ENCODE results near the gene MARCHF10.
"Not testable (repeated sequence)": the region's sequence is repeated elsewhere in the genome, so short reads cannot be mapped to it uniquely, and the experiment has no call there.

MARCHF10 gene, protein sequence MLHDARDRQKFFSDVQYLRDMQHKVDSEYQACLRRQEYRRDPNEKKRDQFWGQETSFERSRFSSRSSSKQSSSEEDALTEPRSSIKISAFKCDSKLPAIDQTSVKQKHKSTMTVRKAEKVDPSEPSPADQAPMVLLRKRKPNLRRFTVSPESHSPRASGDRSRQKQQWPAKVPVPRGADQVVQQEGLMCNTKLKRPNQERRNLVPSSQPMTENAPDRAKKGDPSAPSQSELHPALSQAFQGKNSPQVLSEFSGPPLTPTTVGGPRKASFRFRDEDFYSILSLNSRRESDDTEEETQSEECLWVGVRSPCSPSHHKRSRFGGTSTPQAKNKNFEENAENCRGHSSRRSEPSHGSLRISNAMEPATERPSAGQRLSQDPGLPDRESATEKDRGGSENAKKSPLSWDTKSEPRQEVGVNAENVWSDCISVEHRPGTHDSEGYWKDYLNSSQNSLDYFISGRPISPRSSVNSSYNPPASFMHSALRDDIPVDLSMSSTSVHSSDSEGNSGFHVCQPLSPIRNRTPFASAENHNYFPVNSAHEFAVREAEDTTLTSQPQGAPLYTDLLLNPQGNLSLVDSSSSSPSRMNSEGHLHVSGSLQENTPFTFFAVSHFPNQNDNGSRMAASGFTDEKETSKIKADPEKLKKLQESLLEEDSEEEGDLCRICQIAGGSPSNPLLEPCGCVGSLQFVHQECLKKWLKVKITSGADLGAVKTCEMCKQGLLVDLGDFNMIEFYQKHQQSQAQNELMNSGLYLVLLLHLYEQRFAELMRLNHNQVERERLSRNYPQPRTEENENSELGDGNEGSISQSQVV

DNA sequence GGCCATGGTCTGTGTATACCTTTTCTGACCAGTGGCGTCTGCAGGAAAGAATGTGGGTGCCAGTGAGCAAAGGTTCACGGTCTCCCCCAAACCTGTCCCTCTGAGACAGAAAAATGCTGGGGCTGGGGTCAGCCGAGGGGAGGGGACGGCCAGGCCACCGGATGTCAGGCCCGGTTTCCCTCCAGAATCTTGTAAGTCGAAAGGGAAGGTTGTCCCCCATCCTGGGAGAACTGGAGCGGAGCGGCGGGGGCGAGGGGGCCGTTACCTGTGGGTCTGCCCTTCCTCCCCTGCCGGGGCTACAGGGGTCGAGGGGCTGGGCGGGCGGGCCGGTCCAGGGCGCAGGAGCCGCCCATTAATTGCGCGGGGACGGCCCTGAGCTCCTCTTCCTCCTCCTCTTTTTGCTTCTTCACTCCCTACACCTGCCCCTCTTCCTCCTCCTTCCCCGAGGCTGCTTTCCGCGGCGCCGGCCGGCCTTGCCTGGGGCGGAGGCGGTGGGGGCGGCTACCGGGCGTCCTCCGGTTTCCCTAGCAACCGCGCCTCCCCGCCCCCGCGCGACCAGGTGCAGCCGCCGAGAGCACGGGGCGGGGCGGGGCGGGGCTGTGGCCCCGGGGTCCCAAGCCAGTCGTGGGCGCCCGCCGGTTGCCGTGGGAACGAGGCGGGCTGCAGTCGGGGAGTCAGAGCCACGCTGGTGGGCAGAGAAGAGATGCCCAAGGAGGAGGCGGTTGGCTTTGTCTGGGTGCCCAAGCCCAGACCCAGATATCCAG is at the start of gene MARCHF10:
Gene MARCHF10 (minus strand): TSS at position 503 of the 764 bp plus-strand sequence. CDS start 6,579 bp downstream, outside the sequence.
- DNase-seq = peak; percentile 55 to 85

DNA sequence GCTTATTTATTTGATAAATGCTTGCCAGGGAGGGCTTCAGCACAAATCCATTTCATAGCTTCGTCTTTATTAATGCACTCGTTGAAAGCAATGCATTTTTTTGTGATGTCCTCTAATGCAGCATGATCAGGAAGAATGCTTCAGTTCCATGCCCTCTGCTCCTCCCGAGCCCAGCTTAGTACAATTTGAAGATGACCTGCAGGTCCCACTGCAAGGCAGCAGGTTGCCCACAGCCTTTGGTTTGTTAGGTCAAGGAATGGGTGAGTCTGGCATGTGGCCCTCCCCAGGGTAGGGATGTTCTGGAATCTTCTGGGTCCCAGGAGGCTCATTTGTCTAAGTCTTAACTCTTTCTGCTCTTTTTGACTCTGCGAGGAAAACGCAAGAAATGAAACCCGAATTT is 49.4 kb upstream of the MARCHF10 start:
- no peak for DNase-seq

GRCh38 chr17:62856594-62856993 is 48.5 kb upstream of the MARCHF10 start:
- no peak for DNase-seq

DNA sequence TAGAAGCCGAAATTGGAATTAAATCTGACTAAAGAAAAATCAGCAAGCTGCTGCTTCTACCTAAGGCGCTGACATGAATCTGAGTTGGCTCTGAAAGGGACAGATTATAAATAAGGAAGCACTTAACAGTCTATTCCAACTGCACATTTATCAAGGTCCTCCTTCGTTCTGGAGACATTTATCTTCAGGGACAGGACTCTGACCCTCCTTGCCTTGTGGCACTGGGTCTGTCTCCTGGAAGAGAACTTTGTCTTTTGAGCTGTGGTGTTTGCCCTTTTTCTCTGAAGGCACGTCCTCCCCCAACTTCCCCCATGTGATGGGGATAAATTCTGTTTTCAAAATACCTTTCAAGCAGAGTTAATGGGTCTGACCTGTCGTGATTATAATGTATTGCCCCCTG is 47.0 kb upstream of the MARCHF10 start:
- DNase-seq = no peak

DNA sequence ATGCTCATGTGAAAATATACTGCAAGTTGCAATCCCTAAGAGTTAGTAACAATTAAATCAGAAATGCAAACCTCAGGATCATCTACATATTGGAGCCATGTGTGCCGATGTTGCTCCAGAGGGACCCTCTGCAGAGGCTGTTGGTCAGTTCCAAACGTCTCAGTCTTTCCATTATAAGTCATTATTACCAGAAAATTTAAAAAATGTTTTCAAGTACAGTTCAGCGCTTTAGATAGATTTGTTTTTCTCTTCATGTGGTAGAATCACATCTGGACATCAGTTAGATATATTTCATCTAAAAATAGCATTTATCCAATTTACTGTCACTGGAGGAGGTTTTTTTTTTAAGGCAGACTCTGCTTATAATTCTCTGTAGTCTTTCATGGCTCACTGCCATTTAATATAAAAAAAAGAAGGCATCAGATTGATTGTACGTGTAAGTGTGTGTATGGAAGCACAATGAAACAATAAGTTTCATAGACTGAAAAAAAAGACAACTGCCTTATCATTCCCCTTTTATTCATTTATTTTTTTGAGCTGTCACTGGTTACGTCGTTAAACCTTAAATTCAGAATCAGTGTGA is 46.1 kb upstream of the MARCHF10 start:
- no peak for DNase-seq

DNA sequence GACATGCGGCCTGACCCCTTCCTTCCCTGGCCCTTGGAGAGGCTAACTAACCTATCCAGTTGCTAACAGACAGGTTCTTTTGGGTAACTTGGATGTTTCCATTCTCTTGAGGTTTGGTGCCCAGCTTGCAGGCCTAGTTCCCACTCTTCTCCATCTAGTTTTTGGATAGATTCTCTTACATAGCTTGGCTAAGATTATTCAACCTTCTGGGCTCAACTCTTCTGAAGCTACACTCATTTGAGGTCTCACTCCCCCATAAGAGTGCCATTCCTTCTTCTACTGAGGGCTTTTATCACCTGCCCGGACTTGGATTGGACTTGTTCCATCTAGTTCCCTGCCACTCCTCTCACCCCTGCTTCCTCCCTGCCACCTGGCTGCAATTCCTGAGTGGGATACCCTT is 44.1 kb upstream of the MARCHF10 start:
- DNase-seq = no peak

DNA sequence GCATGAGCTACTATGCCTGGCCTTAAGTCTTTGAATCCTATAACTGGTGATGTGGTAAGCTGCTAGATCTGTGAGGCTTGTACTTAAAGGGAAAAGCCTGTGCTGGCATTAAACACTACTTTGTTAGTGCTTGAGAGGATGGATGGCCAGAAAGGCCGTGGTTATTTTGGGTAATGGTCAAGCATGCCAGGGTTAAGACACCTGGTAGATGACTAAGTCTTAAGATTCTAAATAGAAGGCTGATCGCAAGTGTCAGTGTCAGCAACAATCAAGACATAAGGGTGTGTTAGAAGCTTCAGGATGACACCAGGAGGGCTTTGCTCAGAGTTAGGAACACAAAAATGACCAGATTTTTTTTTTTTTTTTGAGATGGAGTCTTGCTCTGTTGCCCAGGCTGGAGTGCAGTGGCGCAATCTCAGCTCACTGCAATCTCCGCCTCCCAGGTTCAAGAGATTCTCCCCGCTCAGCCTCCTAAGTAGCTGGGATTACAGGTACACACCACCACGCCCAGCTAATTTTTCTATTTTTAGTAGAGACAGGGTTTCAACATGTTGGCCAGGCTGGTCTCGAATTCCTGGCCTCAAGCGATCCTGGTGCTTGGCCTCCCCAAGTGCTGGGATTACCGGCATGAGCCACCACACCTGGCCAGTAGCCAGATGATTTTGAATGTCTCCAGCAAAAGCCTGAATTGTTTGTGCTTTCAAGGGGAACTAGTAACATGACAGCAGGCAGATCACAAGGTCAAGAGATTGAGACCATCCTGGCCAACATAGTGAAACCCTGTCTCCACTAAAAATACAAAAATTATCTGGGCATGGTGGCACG is 41.7 kb upstream of the MARCHF10 start:
- not testable (repeated sequence) for DNase-seq

DNA sequence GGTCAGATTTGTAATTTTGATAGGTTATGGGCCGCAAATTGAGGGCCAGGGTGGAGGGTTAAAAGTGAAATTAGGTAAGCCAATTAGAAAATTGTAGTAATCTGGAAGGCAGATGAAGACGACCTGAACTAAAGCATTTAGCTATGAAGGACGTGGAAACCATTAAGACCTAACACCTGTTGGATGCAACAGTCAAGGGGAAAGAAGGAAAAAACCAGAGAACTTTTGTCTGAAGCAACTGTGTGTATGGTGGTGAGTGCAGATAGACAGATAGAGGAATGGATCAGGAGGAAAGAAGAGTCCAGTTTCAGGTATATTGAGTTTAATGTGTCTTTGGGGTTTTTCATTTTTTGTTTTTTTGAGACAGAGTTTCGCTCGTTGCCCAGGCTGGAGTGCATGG is 40.2 kb upstream of the MARCHF10 start:
- no peak for DNase-seq

- DNase-seq = no peak
Measured at GRCh38 chr17:62847426-62847825, 39.3 kb upstream of the MARCHF10 start.

DNA sequence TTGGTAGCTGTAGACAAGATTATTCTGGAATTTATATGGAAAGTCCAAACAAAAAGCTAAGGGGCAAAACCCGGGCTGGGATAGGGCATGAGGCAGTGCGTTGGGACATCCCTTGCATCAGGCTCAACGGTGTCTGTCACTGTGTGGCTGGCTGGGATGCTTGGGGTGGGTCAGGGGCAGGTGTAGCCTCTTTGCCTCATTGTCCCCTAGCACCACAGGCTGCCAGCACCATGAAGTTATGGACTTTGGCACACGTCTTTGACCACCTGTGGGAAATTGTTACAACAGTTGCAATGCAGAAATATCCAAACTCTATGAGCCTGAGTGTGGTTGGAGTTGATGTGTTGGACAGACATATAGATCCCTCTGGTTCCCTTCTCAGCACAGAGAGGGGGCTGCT is 32.8 kb upstream of the MARCHF10 start:
- no peak for DNase-seq

- DNase-seq = not testable (repeated sequence)
Measured at GRCh38 chr17:62833816-62834215, 25.7 kb upstream of the MARCHF10 start.

GRCh38 chr17:62832405-62832804 is 24.3 kb upstream of the MARCHF10 start:
- DNase-seq = no peak

GRCh38 chr17:62831066-62831465 is 23.0 kb upstream of the MARCHF10 start:
- not testable (repeated sequence) for DNase-seq

GRCh38 chr17:62827746-62828485 is 19.8 kb upstream of the MARCHF10 start:
- no peak for DNase-seq

- DNase-seq = no peak
Measured at GRCh38 chr17:62826956-62827355, 18.8 kb upstream of the MARCHF10 start.

DNA sequence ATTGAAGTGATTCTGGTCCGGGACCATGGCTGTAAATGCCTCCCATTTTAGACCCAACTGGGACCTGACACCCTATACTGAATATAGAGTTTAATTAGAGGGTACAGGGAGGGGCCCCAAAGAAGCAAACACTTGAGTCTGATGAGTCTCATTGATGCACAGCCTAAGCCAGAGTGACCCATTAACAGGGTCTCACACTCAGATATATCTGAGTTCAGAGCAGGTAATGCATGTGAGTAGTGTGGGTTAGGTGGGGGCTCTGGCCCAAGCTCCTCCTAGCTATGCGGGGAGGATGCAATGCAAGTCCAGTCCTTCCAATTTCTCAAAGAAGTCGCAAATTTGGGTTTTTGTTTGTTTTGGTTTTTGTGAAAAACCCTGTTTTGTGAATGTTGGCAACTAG is 17.1 kb upstream of the MARCHF10 start:
- DNase-seq = no peak

DNA sequence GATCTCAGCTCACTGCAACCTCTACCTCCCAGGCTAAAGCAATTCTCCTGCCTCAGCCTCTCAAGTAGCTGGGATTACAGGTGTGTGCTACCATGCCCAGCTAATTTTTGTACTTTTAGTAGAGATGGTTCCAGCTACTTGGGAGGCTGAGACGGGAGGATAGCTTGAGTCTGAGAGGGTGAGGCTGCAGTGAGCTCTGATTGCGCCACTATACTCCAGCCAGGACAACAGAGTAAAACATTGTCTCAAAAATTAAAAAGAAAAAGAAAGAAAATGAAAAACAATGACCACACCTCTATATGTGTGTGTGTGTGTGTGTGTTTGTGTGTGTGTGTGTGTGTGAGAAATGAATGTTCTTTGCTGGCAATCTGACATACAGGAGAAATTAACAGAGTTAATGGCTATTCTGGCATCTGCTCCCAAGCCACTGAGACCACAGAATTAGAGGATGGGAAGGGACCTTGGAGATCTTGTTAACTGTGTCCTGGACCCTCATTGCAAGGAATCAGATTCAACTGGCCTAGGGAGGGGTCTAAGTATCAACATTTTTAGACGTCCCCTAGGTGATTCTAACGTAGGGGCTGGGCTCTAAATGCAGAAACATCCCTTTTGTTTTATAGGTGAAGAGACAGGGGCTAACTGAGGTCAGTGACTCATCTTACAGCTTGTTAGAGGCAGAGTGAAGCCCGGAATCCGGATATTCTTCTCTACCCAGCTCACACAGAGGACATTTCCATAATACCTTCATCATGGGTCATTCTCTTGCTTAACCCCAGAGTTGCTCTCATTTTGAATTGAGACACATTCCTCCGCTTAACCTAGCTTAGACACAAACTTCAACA is 16.4 kb upstream of the MARCHF10 start:
- no peak for DNase-seq

DNA sequence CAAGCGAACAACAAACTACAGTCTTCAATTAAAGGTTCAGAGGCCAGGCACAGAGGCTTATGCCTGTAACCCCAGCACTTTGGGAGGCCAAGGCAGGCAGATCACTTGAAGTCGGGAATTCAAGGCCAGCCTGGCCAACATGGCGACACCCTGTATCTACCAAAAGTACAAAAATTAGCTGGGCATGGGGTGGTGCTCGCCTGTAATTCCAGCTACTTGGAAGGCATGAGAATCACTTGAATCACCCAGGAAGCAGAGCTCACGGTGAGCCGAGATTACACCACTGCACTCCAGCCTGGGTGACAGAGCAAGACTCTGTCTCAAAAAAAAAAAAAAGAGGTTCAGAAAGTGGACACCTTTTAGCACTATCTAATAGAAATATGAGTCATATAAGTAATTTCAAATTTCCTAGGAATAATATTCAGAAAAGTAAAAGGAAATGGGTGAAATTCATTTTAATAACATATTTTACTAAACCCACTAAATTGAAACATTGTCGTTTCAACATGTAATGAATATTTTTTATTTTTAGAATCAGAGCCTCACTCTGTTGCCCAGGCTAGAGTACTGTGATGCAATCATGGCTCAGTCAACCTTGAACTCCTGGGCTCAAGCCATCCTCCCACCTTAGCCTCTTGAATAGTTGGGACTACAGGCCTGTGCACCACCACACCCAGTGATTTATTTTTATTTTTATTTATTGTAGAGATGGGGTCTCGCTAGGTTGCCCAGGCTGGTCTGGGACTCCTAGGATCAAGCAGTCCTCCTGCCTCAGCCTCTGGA is 15.2 kb upstream of the MARCHF10 start:
- no peak for DNase-seq

Data from SHP77 (cell line).